ENCODE results near the gene MYOT. TPM values are rescaled to one million over a fixed set of nuclear protein-coding genes. Genes with fewer than 3 reads are reported as not detected.

The MYOT gene
- total RNA-seq, 1 experiment from 2014 or later, result not detected

GRCh38 chr5:137826067-137826466 is 41.6 kb upstream of the MYOT start:
- no peaks in the 10 kb centered on the region for H3K79me2 ChIP-seq (ENCODE audit: insufficient read depth, low read length)
- H4K8ac ChIP-seq (replicated peaks; ENCODE audit: insufficient read length, low read depth, low read length), result no peak overlapping the region
- no peaks in the 10 kb centered on the region for H3K9me3 ChIP-seq (ENCODE audit: control insufficient read depth, low read depth, low read length)
- peak overlapping the region in 1 of 3 experiments; percentile 91; a peak in 1 of 7 replicates for H3K27ac Mint-ChIP-seq
- H3K79me1 ChIP-seq (ENCODE audit: insufficient read depth, low read depth, low read length, poor library complexity, severe bottlenecking), result no peaks in the 10 kb centered on the region
- H4K91ac ChIP-seq (ENCODE audit: insufficient read length, low read depth, low read length), result no peak overlapping the region
- no peak overlapping the region for H3K23ac ChIP-seq (ENCODE audit: insufficient read length, low read depth, low read length)
- H3K56ac ChIP-seq (ENCODE audit: insufficient read length, low read depth, low read length), result no peak overlapping the region
- H3K4ac ChIP-seq (ENCODE audit: low read depth, low read length), result no peak overlapping the region
- TF ChIP-seq, protein P1, sequence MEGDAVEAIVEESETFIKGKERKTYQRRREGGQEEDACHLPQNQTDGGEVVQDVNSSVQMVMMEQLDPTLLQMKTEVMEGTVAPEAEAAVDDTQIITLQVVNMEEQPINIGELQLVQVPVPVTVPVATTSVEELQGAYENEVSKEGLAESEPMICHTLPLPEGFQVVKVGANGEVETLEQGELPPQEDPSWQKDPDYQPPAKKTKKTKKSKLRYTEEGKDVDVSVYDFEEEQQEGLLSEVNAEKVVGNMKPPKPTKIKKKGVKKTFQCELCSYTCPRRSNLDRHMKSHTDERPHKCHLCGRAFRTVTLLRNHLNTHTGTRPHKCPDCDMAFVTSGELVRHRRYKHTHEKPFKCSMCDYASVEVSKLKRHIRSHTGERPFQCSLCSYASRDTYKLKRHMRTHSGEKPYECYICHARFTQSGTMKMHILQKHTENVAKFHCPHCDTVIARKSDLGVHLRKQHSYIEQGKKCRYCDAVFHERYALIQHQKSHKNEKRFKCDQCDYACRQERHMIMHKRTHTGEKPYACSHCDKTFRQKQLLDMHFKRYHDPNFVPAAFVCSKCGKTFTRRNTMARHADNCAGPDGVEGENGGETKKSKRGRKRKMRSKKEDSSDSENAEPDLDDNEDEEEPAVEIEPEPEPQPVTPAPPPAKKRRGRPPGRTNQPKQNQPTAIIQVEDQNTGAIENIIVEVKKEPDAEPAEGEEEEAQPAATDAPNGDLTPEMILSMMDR (conservative IDR thresholded peaks at IDR 0.05), result no peak
- H2AK5ac ChIP-seq (ENCODE audit: insufficient read length, low read length), result no peak overlapping the region
- H3K4me2 ChIP-seq (ENCODE audit: insufficient read depth, insufficient read length, low read length), result no peak overlapping the region
- H4K5ac ChIP-seq (ENCODE audit: insufficient read length, low read depth, low read length), result no peak overlapping the region
- H2BK12ac ChIP-seq (ENCODE audit: insufficient read length, low read depth, low read length), result no peak overlapping the region
- H3K14ac ChIP-seq (ENCODE audit: insufficient read depth, low read length), result no peak overlapping the region
- H2BK5ac ChIP-seq (ENCODE audit: insufficient read length, low read length), result no peak overlapping the region
- H2BK120ac ChIP-seq (ENCODE audit: low read depth, low read length, poor library complexity, severe bottlenecking), result no peak overlapping the region
- H3K18ac ChIP-seq (ENCODE audit: insufficient read length, low read depth, low read length), result no peak overlapping the region
- H3K4me1 Mint-ChIP-seq, result peaks cover 20 to 32% of the 10 kb centered on the region in 2 experiments
- H3K27ac ChIP-seq (ENCODE audit: insufficient read length, low read depth, low read length), result no peak overlapping the region
- no peak overlapping the region for H2AFZ ChIP-seq (ENCODE audit: low read length)
- H2BK20ac ChIP-seq (ENCODE audit: low read depth, low read length, poor library complexity, severe bottlenecking), result no peak overlapping the region
- H3K9me3 Mint-ChIP-seq, result peaks cover 0 to 8% of the 10 kb centered on the region in 2 experiments; a peak in 1 of 5 replicates
- no peak overlapping the region for H3K9ac ChIP-seq (ENCODE audit: extremely low read depth, insufficient read length, low read length)
- H3K4me1 ChIP-seq (ENCODE audit: insufficient read depth, low read length), result no peaks in the 10 kb centered on the region; the same call in 1 of the 2 replicates
- H4K20me1 ChIP-seq (ENCODE audit: control insufficient read depth, insufficient read depth, insufficient read length), result no peaks in the 10 kb centered on the region
- H3K27me3 ChIP-seq (ENCODE audit: insufficient read depth, low read length), result no peaks in the 10 kb centered on the region
- H2BK15ac ChIP-seq (ENCODE audit: low read depth, low read length), result no peak overlapping the region
- H3K23me2 ChIP-seq (ENCODE audit: insufficient read length, low read depth, low read length, poor library complexity, severe bottlenecking), result no peaks in the 10 kb centered on the region
- no peak for DNase-seq
- peaks cover 0 to 3% (median 0%) of the 10 kb centered on the region in 3 experiments; a peak in 1 of 7 replicates for H3K36me3 Mint-ChIP-seq (ENCODE audit: insufficient read depth in 1 of 3, low read depth in 3 of 3)
- no peak overlapping the region for H3T11ph ChIP-seq (ENCODE audit: low read length)
- no peak overlapping the region for H3K4me3 Mint-ChIP-seq
- H3K27me3 Mint-ChIP-seq (ENCODE audit: low read depth), result no peaks in the 10 kb centered on the region

Data from H9 (cell line).